ENCODE data around the gene MCRS1. TPM values are rescaled to one million over a fixed set of nuclear protein-coding genes. Genes with fewer than 3 reads are reported as not detected.
"Not testable (repeated sequence)": the region's sequence is repeated elsewhere in the genome, so short reads cannot be mapped to it uniquely, and the experiment has no call there.

Gene MCRS1
- total RNA-seq, 1 experiment from 2014 or later = 58.7 TPM

GRCh38 chr12:49511410-49511809 lies 56.5 kb downstream of the MCRS1 start:
- no peaks in the 10 kb centered on the region for H3K9me3 Mint-ChIP-seq (ENCODE audit: unreplicated experiment)
- ChIA-PET CTCF (interaction anchor here (0.6 to 14.9 kb wide), 10 partner anchors 41 to 227 kb away, joined by 3 to 288 read pairs (median 6); partner anchors contain the start of genes DNAJC22 and SPATS2), POLR2A (interaction anchor here (0.9 to 2.1 kb wide), 2 partner anchors 145 to 153 kb away, joined by 5 to 8 read pairs; partner anchors contain the start of gene SPATS2)
- no TSS peak for BruUV-seq (replicated peaks)
- intact Hi-C loops (cut with micrococcal nuclease) = no loop called here
- no peak overlapping the region for H3K4me3 Mint-ChIP-seq (ENCODE audit: unreplicated experiment)
- no peak for DNase-seq (ENCODE audit: unreplicated experiment)
- H3K36me3 Mint-ChIP-seq (ENCODE audit: insufficient read depth, unreplicated experiment) = peaks cover 2% of the 10 kb centered on the region
- peaks cover 15% of the 10 kb centered on the region for H3K4me1 Mint-ChIP-seq (ENCODE audit: insufficient read depth, unreplicated experiment)
- H3K27me3 Mint-ChIP-seq (ENCODE audit: insufficient read depth, unreplicated experiment) = no peaks in the 10 kb centered on the region
- H3K27ac Mint-ChIP-seq (ENCODE audit: low read depth, unreplicated experiment) = no peak overlapping the region
- TF ChIP-seq, protein P1, sequence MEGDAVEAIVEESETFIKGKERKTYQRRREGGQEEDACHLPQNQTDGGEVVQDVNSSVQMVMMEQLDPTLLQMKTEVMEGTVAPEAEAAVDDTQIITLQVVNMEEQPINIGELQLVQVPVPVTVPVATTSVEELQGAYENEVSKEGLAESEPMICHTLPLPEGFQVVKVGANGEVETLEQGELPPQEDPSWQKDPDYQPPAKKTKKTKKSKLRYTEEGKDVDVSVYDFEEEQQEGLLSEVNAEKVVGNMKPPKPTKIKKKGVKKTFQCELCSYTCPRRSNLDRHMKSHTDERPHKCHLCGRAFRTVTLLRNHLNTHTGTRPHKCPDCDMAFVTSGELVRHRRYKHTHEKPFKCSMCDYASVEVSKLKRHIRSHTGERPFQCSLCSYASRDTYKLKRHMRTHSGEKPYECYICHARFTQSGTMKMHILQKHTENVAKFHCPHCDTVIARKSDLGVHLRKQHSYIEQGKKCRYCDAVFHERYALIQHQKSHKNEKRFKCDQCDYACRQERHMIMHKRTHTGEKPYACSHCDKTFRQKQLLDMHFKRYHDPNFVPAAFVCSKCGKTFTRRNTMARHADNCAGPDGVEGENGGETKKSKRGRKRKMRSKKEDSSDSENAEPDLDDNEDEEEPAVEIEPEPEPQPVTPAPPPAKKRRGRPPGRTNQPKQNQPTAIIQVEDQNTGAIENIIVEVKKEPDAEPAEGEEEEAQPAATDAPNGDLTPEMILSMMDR (IDR thresholded peaks at IDR 0.05; ENCODE audit: unreplicated experiment) = no peak

GRCh38 chr12:49509681-49510080 lies 58.3 kb downstream of the MCRS1 start:
- H3K4me3 Mint-ChIP-seq (ENCODE audit: unreplicated experiment); H3K36me3 Mint-ChIP-seq (ENCODE audit: insufficient read depth, unreplicated experiment); BruUV-seq (replicated peaks); DNase-seq (ENCODE audit: unreplicated experiment); intact Hi-C loops (cut with micrococcal nuclease); H3K27ac Mint-ChIP-seq (ENCODE audit: low read depth, unreplicated experiment); H3K27me3 Mint-ChIP-seq (ENCODE audit: insufficient read depth, unreplicated experiment); H3K9me3 Mint-ChIP-seq (ENCODE audit: unreplicated experiment): not testable (repeated sequence)
- CTCF ChIA-PET = interaction anchor here (0.6 to 14.9 kb wide), 5 partner anchors 152 to 233 kb away, joined by 3 to 288 read pairs (median 9); partner anchors contain the start of gene DNAJC22
- H3K4me1 Mint-ChIP-seq (ENCODE audit: insufficient read depth, unreplicated experiment) = peaks cover 15% of the 10 kb centered on the region
- POLR2A ChIA-PET = interaction anchor here (0.6 to 2.1 kb wide), 4 partner anchors 105 to 320 kb away, joined by 3 to 8 read pairs (median 4); partner anchors contain the start of gene SPATS2

Other genes starting within 250 kb of the MCRS1 start
- 30.8 and 41.9 TPM in 2 replicates for gene TROAP, start 244.9 kb downstream of the MCRS1 start, total RNA-seq (2022)
- 0.20 TPM in 1 of 2 replicates, not detected in the other for gene C1QL4, start 231.0 kb downstream of the MCRS1 start, total RNA-seq (2022)
- gene DNAJC22, start 221.3 kb downstream of the MCRS1 start, total RNA-seq (2022) = 0.25 and 0.33 TPM in 2 replicates
- 21.0 and 26.0 TPM in 2 replicates for gene SPATS2, start 200.7 kb downstream of the MCRS1 start, total RNA-seq (2022)
- not detected in 2 replicates for gene KCNH3, start 29.1 kb downstream of the MCRS1 start, total RNA-seq (2022)
- gene FAM186B, start 37.5 kb upstream of the MCRS1 start, total RNA-seq (2022) = 0.30 and 0.64 TPM in 2 replicates
- gene PRPF40B, start 55.4 kb upstream of the MCRS1 start, total RNA-seq (2022) = 41.8 and 48.5 TPM in 2 replicates
- 0.58 and 0.91 TPM in 2 replicates for gene FMNL3, start 139.3 kb upstream of the MCRS1 start, total RNA-seq (2022)
- 517 and 606 TPM in 2 replicates for gene TMBIM6, start 173.4 kb upstream of the MCRS1 start, total RNA-seq (2022)

All from MCF 10A (cell line).